Measurements from ENCODE around the gene AUTS2. TPM values are rescaled to one million over a fixed set of nuclear protein-coding genes. Genes with fewer than 3 reads are reported as not detected.
"Not testable (repeated sequence)": the region's sequence is repeated elsewhere in the genome, so short reads cannot be mapped to it uniquely, and the experiment has no call there.

AUTS2 gene
- total RNA-seq, 4 donors from 2014 or later: 14.9 to 27.2 (median 17.5) TPM

DNA sequence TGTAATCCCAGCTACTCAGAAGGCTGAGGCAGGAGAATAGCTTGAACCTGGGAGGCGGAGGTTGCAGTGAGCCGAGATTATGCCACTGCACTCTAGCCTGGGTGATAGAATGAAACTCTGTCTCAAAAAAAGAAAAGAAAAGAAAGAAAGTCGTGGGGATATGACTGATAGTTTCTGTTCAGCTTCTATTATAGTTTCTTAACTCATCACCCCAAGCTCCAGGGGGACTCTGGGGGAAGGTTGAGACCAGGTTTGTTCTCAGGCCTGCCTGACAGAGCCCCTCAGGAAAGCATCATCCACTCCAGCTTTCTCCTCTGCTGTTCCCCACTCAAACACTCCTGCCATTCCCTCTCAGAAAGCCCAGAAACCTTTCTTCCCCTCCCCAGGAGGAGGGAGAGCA, 991.3 kb downstream of the AUTS2 start:
- Histone ChIP-seq H3K4me3 (replicated peaks in 1 of 3) (no peak overlapping the region), H3K36me3 (no peaks in the 10 kb centered on the region), H3K27ac (no peak overlapping the region), H3K9me3 (no peaks in the 10 kb centered on the region), H3K27me3 (no peaks in the 10 kb centered on the region), H3K4me1 (no peaks in the 10 kb centered on the region)
- TF ChIP-seq POLR2A (IDR thresholded peaks at IDR 0.05): no peak
- TF ChIP-seq, protein P1, sequence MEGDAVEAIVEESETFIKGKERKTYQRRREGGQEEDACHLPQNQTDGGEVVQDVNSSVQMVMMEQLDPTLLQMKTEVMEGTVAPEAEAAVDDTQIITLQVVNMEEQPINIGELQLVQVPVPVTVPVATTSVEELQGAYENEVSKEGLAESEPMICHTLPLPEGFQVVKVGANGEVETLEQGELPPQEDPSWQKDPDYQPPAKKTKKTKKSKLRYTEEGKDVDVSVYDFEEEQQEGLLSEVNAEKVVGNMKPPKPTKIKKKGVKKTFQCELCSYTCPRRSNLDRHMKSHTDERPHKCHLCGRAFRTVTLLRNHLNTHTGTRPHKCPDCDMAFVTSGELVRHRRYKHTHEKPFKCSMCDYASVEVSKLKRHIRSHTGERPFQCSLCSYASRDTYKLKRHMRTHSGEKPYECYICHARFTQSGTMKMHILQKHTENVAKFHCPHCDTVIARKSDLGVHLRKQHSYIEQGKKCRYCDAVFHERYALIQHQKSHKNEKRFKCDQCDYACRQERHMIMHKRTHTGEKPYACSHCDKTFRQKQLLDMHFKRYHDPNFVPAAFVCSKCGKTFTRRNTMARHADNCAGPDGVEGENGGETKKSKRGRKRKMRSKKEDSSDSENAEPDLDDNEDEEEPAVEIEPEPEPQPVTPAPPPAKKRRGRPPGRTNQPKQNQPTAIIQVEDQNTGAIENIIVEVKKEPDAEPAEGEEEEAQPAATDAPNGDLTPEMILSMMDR (IDR thresholded peaks at IDR 0.05): no peak
- intact Hi-C loops (cut with DNase I): no loop called here
- WGBS, 2 donors: 92 to 93% methylated on average over 3 of the region's 3 CpGs
- no peak for DNase-seq

DNA sequence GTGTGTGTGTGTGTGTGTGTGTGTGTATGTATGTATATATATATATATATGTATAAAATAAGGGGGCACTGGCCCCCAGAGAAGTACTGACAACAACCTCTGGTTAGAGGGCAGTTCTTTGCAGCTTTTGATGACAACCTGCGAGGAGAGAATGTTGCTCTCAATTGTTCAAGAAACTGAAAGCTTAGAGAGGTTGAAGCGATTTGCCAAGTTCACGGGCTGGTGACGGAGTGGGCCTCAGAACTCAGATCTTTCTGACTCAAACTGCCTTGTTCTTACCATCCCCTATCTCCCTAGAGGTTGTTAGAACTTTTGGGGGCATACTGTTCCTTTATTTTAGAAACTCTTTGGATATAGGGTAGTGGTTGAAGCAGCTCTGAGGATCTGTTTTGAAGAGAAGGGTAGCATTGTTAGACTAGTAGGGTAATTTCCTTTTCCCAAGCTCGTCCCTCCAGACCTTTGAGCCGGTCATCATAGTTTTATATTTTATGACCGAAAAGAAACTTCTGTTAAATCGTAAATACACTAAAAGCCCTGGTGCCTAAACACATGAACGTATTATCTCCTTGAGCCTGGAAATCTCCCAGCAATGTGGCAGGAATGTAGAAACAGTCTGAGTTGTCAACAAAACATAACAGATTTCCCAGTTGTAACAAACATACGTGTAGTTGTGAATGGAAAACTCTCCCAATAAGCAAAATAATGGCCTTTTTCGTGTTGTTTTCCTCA, 992.0 kb downstream of the AUTS2 start:
- Histone ChIP-seq H3K4me1 (no peaks in the 10 kb centered on the region), H3K27me3 (no peaks in the 10 kb centered on the region), H3K27ac (no peak overlapping the region), H3K36me3 (no peaks in the 10 kb centered on the region), H3K9me3 (no peaks in the 10 kb centered on the region), H3K4me3 (replicated peaks in 1 of 3) (no peak overlapping the region)
- no peak for DNase-seq
- TF ChIP-seq, protein P1 (IDR thresholded peaks at IDR 0.05): no peak
- TF ChIP-seq POLR2A (IDR thresholded peaks at IDR 0.05): no peak
- WGBS, 2 donors: 87 to 92% methylated on average over 11 of the region's 11 CpGs
- intact Hi-C loops (cut with DNase I): no loop called here

DNA sequence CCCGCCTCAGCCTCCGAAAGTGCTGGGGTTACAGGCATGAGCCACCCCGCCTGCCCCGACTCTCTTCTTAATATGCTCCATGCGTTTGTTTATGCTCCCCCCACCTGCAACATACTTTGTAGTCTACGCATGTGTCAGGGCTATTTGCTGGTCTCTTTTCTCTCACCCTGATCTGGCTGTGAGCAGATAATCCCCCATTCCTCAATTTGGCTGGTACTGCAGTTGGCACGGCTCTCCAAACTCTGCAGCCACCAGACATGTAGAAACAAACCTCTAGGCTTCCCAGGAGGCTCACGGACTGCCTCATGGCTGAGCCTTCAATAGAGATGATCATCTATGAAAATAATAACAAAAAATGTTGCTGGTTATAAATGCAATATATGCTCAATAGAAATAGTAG, 993.4 kb downstream of the AUTS2 start:
- TF ChIP-seq POLR2A (IDR thresholded peaks at IDR 0.05): no peak
- TF ChIP-seq, protein P1 (IDR thresholded peaks at IDR 0.05): no peak
- H3K27ac ChIP-seq: no peak overlapping the region
- intact Hi-C loops (cut with DNase I): no loop called here
- H3K36me3 ChIP-seq: no peaks in the 10 kb centered on the region
- peaks cover 0 to 7% of the 10 kb centered on the region in 2 donors for H3K4me1 ChIP-seq
- H3K27me3 ChIP-seq: no peaks in the 10 kb centered on the region
- no peaks in the 10 kb centered on the region for H3K9me3 ChIP-seq
- no peak for DNase-seq
- H3K4me3 ChIP-seq (replicated peaks in 1 of 3): no peak overlapping the region
- 96 to 98% methylated on average over 8 of the region's 8 CpGs for WGBS, 2 donors

DNA sequence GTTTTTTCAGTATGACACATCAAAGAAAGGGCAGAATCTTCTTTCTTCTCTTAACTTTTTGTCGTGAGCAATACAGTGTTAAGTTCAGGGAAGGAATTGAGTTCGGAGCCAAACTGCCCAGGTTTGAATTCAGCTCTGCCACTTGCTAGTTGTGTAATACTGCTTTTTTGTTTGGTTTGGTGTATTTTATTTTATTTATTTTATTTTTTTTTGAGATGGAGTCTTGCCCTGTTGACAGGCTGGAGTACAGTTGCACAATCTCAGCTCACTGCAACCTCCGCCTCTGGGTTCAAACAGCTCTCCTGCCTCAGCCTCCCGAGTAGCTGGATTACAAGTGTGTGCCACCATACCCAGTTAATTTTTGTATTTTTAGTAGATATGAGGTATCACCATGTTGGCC, 993.9 kb downstream of the AUTS2 start:
- DNase-seq: no peak
- TF ChIP-seq POLR2A (IDR thresholded peaks at IDR 0.05): no peak
- TF ChIP-seq, protein P1 (IDR thresholded peaks at IDR 0.05): no peak
- H3K4me3 ChIP-seq (replicated peaks in 1 of 3): no peak overlapping the region
- H3K9me3 ChIP-seq: no peaks in the 10 kb centered on the region
- H3K4me1 ChIP-seq: peaks cover 0 to 7% of the 10 kb centered on the region in 2 donors
- H3K27me3 ChIP-seq: no peaks in the 10 kb centered on the region
- intact Hi-C loops (cut with DNase I): no loop called here
- no peak overlapping the region for H3K27ac ChIP-seq
- no peaks in the 10 kb centered on the region for H3K36me3 ChIP-seq
- WGBS, 2 donors: 72 to 93% methylated on average over 4 of the region's 4 CpGs

DNA sequence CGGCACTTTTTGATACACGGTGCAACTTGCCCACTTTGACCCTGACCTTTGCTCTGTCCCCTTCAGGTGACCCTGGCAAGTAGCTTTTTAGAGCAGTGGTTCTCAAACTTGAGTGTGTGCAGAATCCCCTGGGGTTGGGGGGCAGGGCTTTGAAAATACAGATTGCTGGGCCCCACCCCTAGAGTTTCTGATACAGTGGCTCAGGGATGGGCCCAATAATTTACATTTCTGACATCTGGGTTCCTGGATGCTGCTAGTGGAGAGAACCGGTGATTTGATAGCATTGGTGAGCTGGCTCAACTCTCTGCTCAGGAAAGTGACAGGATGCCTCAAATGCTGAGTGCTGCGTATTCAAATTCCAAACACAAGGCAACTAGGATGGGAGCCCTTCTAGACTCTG, 995.9 kb downstream of the AUTS2 start:
- Histone ChIP-seq H3K4me3 (replicated peaks in 1 of 3) (no peak overlapping the region), H3K9me3 (no peaks in the 10 kb centered on the region), H3K27me3 (no peaks in the 10 kb centered on the region), H3K36me3 (no peaks in the 10 kb centered on the region), H3K27ac (no peak overlapping the region), H3K4me1 (peaks cover 0 to 7% of the 10 kb centered on the region in 2 donors)
- TF ChIP-seq, protein P1 (IDR thresholded peaks at IDR 0.05): no peak
- TF ChIP-seq POLR2A (IDR thresholded peaks at IDR 0.05): no peak
- WGBS, 2 donors: 87 to 100% methylated on average over 4 of the region's 4 CpGs
- no peak for DNase-seq
- intact Hi-C loops (cut with DNase I): no loop called here

DNA sequence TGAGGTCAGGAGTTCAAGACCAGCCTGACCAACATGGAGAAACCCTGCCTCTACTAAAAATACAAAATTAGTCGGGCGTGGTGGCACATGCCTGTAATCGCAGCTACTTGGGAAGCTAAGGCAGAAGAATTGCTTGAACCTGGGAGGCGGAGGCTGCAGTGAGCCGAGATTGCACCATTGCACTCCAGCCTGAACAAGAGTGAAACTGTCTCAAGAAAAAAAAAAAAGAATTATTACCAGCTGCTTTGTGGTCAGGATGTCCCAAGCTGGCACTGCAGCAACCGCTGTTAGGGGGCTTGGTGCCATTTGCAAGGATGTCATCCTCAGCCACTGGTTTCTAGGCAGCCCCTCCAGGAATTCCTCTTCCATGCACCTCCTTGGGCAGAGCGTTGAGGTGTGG, 996.6 kb downstream of the AUTS2 start:
- 92 to 94% methylated on average over 7 of the region's 7 CpGs for WGBS, 2 donors
- intact Hi-C loops (cut with DNase I); H3K27me3 ChIP-seq; H3K4me1 ChIP-seq; DNase-seq; H3K36me3 ChIP-seq; H3K9me3 ChIP-seq; H3K27ac ChIP-seq; H3K4me3 ChIP-seq (replicated peaks in 1 of 3): not testable (repeated sequence)

All from thyroid gland (tissue), 4 donors.